Astrocyte (in vitro differentiated cells and primary cell): Measurements from ENCODE around the gene AICDA.

Experiments used
- EZH2 ChIP-seq: IDR thresholded peaks from 2 replicates; pipeline ENCODE4 v1.6.1; 2012; ENCODE audit warnings: mild to moderate bottlenecking, low read length, inconsistent platforms; ENCODE audit not compliant: insufficient read depth
- TF ChIP-seq, protein P1 (sequence below): IDR thresholded peaks from 2 replicates; pipeline ENCODE4 v1.5.1; 2011; ENCODE audit warnings: low read depth, mild to moderate bottlenecking, inconsistent platforms, low read length, moderate library complexity; ENCODE audit not compliant: insufficient read depth

DNA sequence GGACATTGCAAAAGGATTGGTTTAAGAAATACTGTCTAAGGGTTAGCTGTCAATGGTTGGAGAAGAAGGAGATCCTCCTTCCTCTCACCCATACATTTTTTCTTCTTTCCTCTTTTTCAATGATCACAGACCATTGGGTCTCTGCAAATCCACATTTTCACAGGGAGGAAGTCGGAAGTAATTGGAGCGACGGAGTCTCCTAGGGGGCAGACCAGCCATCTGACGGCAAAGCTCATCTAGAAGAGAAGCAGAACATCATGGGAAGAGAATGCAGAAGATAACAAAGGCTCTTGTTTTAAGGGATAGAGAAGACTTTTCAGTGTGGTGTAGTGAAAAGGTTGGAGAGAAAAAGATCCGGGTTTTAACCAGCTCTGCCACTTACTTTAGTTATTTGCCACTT lies 35.3 kb upstream of the AICDA start:
- TF ChIP-seq, protein P1, sequence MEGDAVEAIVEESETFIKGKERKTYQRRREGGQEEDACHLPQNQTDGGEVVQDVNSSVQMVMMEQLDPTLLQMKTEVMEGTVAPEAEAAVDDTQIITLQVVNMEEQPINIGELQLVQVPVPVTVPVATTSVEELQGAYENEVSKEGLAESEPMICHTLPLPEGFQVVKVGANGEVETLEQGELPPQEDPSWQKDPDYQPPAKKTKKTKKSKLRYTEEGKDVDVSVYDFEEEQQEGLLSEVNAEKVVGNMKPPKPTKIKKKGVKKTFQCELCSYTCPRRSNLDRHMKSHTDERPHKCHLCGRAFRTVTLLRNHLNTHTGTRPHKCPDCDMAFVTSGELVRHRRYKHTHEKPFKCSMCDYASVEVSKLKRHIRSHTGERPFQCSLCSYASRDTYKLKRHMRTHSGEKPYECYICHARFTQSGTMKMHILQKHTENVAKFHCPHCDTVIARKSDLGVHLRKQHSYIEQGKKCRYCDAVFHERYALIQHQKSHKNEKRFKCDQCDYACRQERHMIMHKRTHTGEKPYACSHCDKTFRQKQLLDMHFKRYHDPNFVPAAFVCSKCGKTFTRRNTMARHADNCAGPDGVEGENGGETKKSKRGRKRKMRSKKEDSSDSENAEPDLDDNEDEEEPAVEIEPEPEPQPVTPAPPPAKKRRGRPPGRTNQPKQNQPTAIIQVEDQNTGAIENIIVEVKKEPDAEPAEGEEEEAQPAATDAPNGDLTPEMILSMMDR: no peak
- TF ChIP-seq EZH2: no peak
